ENCODE results near the gene ATXN10. TPM values are rescaled to one million over a fixed set of nuclear protein-coding genes. Genes with fewer than 3 reads are reported as not detected.
"Not testable (repeated sequence)": the region's sequence is repeated elsewhere in the genome, so short reads cannot be mapped to it uniquely, and the experiment has no call there.

The ATXN10 gene
- polyA plus RNA-seq, 3 donors, result 60.1 to 106 (median 92.4) TPM

GRCh38 chr22:45621836-45622600 lies 49.6 kb upstream of the ATXN10 start:
- no peak overlapping the region for H3K4me3 ChIP-seq (replicated peaks in 1 of 3; ENCODE audit: low read depth in 2 of 3, low read length in 3 of 3)
- Mint-ChIP-seq H3K36me3 (no peaks in the 10 kb centered on the region), H3K9me3 (peaks cover 0 to 8% (median 6%) of the 10 kb centered on the region in 7 donors), H3K4me1 (peaks cover 29% of the 10 kb centered on the region), H3K27ac (no peak overlapping the region), H3K4me3 (no peak overlapping the region), H3K27me3 (ENCODE audit: low read depth in 3 of 3) (peaks cover 2 to 11% (median 9%) of the 10 kb centered on the region in 3 donors)
- H3K4me2 ChIP-seq (replicated peaks; ENCODE audit: extremely low read depth, low read length, poor library complexity, severe bottlenecking), result no peak overlapping the region
- TF ChIP-seq CTCF (IDR thresholded peaks at IDR 0.05), result no peak
- no peaks in the 10 kb centered on the region for H3K79me2 ChIP-seq (ENCODE audit: insufficient read depth, low read length)
- WGBS (ENCODE audit: insufficient coverage), result 98% methylated on average over 8 of the region's 11 CpGs
- no peak overlapping the region for H3K27ac ChIP-seq (ENCODE audit: low read depth in 1 of 2, low read length in 2 of 2)
- H4K20me1 ChIP-seq (ENCODE audit: insufficient read depth, low read length), result no peaks in the 10 kb centered on the region
- no peak overlapping the region for H2AFZ ChIP-seq (ENCODE audit: insufficient read depth, low read depth, low read length, poor library complexity, severe bottlenecking)
- H3K9ac ChIP-seq (ENCODE audit: insufficient read depth, low read length, poor library complexity, severe bottlenecking), result no peak overlapping the region
- peaks cover 0 to 2% of the 10 kb centered on the region in 2 donors for H3K9me3 ChIP-seq (replicated peaks in 1 of 2; ENCODE audit: control insufficient read depth in 1 of 2, insufficient read depth in 1 of 2, low read length in 2 of 2)
- no peaks in the 10 kb centered on the region for H3K36me3 ChIP-seq (replicated peaks in 1 of 2; ENCODE audit: control insufficient read depth in 1 of 2, insufficient read depth in 2 of 2, low read length in 2 of 2)
- H3K4me1 ChIP-seq (ENCODE audit: control insufficient read depth in 1 of 2, insufficient read depth in 2 of 2, low read length in 2 of 2), result peaks cover 12 to 21% of the 10 kb centered on the region in 2 donors
- no peaks in the 10 kb centered on the region for H3K27me3 ChIP-seq (ENCODE audit: control insufficient read depth in 2 of 2, insufficient read depth in 2 of 2, low read length in 2 of 2)
- no peak for DNase-seq
- intact Hi-C loops (cut with micrococcal nuclease), result no loop called here

GRCh38 chr22:45623464-45624145 lies 48.0 kb upstream of the ATXN10 start:
- peak overlapping the region in 5 of 7 donors; percentile 1 to 80 (median 68) for H3K27ac Mint-ChIP-seq
- Histone ChIP-seq H3K4me1 (ENCODE audit: control insufficient read depth in 1 of 2, insufficient read depth in 2 of 2, low read length in 2 of 2) (peaks cover 12 to 19% of the 10 kb centered on the region in 2 donors), H3K4me2 (replicated peaks; ENCODE audit: extremely low read depth, low read length, poor library complexity, severe bottlenecking) (peak overlapping the region; percentile 9), H3K27ac (ENCODE audit: low read depth in 1 of 2, low read length in 2 of 2) (peak overlapping the region in 1 of 2 donors; percentile 58)
- no CpG with 5 or more reads among the region's 3 CpGs for WGBS (ENCODE audit: insufficient coverage)
- intact Hi-C loops (cut with micrococcal nuclease); H3K36me3 Mint-ChIP-seq; H3K4me3 ChIP-seq (replicated peaks in 1 of 3; ENCODE audit: low read depth in 2 of 3, low read length in 3 of 3); H3K9me3 ChIP-seq (replicated peaks in 1 of 2; ENCODE audit: control insufficient read depth in 1 of 2, insufficient read depth in 1 of 2, low read length in 2 of 2); H3K27me3 ChIP-seq (ENCODE audit: control insufficient read depth in 2 of 2, insufficient read depth in 2 of 2, low read length in 2 of 2); H3K36me3 ChIP-seq (replicated peaks in 1 of 2; ENCODE audit: control insufficient read depth in 1 of 2, insufficient read depth in 2 of 2, low read length in 2 of 2); H3K9me3 Mint-ChIP-seq; H2AFZ ChIP-seq (ENCODE audit: insufficient read depth, low read depth, low read length, poor library complexity, severe bottlenecking); H4K20me1 ChIP-seq (ENCODE audit: insufficient read depth, low read length); H3K79me2 ChIP-seq (ENCODE audit: insufficient read depth, low read length); H3K9ac ChIP-seq (ENCODE audit: insufficient read depth, low read length, poor library complexity, severe bottlenecking): not testable (repeated sequence)
- H3K4me3 Mint-ChIP-seq, result peak overlapping the region in 1 of 2 donors; percentile 16
- peaks cover 26% of the 10 kb centered on the region for H3K4me1 Mint-ChIP-seq
- DNase-seq, result peak in 1 of 3 donors; percentile 28
- H3K27me3 Mint-ChIP-seq (ENCODE audit: low read depth in 3 of 3), result peaks cover 2 to 13% (median 7%) of the 10 kb centered on the region in 3 donors

Data from CD14-positive monocyte (primary cell).